HG03025 (cell line): Measurements from ENCODE around the gene SLC16A13.
"Not testable (repeated sequence)": the region's sequence is repeated elsewhere in the genome, so short reads cannot be mapped to it uniquely, and the experiment has no call there.

Experiments
- ATAC-seq: cut with Tn5 transposase; IDR thresholded peaks from one replicate; pipeline ENCODE4 v1.9.1; 2021; ENCODE audit warnings: mild to moderate bottlenecking, moderate library complexity; ENCODE audit not compliant: unreplicated experiment, low FRiP score

SLC16A13 gene

DNA sequence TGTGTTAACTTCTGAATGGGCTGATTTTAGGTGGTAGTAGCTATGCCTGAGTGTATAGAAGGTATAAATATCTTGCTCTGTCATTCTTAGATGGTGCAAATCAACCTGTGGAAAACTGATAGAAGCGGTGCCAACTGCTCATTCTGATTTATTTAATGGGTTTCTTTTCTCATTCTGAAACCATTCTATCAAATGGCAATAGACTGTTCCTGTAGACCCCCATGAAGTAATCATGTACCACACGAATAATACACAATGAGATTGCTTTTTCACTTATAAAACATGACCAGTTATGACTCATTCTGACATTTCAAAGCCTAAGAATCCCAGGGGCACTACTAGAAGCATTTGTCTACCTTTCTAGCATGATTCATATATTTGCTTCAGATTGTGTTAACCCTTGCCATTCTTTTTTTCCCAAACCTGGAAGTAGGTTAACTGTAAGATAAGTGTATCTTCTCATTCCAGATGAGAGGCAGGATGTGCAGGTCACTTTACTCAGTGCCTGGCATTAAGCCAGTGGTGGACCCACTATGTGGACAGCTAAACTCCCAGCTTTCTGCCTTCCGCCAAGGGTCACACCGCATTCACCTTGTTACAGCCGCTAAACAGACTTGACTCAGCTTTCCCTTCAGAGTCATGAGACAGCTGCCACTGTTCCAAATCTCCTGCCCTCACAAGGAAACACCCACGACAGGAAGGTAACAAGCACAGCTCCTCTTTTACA is 24.5 kb downstream of the SLC16A13 start:
- no peak for ATAC-seq

DNA sequence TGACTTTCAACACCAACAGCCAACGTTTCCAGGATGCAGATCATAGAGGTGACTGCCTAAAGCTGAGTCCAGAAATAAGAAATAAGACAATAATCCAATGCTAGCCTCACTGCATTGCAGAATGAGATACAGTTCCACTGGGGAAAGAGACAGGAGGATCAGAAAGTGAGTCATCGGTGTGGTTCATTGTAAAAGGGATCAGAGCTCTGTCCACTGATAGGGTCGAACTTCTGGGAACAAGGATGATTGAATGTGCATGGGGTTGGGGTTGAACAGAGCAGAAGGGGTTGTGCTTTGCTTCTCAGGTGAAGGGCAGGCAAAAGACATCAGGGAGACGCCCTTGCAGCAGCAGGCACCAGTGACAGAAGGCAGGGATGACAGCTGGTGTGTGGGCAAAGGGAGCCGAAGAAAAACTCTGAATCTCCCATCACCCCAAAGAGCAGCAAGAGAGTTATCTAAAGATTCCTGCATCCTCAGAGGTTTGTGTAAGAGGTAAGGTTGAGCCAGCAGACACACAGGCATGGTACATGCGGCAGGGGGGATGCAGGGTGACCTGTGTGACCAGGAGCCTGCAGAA is 27.8 kb downstream of the SLC16A13 start:
- ATAC-seq = no peak

DNA sequence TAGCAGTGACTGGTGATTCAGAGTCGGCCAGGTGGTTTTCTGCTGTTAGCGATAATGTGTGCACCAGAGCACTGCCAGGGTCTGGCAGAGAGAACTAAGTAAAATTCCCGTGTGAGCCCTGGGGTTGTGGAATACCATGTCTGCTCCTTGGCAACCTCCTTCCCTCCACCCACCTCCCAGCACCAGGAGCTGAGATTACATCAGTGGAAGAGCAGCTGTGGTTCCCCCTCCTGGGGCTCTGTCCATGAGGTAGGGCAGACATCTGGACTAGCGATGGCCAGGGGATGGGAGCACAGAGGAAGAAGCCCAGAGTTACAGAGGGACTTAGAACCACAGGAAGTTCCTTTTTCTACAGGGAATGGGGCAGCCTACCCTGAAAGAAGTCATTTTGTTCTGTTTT is 28.4 kb downstream of the SLC16A13 start:
- no peak for ATAC-seq

DNA sequence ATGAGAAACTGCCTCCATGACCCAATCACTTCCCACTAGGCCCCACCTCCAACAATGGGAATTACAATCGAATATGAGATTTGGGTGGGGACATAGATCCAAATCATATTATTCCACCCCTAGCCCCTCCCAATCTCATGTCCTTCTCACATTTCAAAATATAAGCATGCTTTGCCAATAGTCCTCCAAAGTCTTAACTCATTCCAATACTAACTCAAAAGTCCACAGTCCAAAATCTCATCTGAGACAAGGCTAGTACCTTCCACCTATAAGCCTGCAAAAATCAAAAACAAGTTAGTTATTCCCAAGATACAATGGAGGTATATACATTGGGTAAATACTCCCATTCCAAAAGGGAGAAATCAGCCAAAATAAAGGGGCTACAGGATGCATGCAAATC is 31.4 kb downstream of the SLC16A13 start:
- no peak for ATAC-seq

DNA sequence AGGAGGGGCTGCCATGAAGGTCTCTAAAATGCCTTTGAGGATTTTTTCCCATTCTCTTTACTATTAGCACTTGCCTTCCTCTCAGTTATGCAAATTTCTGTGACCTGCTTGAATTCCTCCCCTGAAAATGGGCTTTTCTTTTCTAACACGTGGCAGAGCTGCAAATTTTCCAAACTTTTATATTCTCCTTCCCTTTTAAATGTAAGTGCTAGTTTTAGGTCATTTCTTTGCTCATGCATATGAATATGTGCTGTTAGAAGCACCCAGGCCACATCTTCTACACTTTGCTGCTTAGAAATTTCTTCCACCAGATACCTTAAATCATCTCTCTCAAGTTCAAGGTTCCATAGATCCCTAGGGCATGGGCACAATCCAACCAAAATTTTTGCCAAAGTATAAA is 32.5 kb downstream of the SLC16A13 start:
- ATAC-seq = no peak

DNA sequence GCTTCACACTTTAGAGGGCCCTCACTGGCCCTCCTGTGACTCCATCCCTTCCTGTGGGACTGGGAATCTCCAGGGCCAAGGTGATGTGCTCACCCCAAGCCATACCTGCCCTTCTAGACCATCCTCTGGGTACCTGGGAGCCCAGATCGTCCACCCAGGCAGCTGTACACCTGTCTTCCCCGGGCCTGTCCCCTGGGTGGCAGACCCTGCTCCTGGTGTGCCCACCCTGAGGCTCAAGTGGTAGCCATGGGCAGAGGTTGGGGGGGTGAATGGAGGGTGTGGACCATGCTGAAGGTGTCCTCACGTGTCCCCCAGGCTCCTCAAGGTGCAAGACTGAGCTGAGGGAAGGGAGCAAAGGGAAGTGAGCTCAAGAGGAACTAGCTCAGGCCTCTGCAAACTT is 34.9 kb downstream of the SLC16A13 start:
- ATAC-seq = no peak

DNA sequence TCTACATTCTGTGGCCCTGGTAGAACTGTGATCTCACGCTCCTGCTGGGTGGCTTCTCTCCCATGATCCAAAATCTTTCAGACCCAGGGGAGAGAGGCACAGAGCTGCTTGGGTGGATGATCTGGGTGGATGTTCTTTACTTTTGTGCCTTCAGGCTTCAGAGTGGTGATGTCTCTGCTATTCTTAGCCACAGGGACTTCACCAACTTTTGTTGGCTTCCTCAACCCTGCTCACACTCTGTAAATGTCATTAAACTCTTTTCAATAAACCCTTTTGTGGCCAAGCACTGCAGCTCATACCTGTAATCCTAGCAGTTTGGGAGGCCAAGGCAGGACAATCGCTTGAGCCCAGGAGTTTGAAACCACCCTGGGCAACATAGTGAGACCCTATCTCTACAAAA is 36.6 kb downstream of the SLC16A13 start:
- ATAC-seq = no peak

DNA sequence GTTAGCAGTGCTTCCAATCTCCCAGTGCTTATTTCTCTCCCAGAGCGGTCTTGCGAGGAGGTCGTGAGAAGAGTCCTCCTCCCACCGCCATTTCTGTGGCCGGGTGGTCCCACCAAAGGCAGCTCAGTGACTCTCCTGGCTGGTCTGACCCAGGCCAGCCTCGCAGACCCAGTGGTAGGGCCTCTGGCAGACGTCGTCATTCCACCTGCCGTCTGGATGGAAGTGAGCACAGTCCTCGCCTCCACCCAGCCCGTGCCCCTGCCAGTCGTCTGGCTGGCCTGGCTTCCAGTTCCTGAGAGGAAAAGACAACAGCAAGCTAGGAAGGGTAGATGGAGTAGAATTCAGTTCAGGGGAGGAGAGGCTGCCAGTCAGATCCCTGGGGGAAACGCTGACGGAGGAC is 39.1 kb downstream of the SLC16A13 start:
- ATAC-seq = no peak

DNA sequence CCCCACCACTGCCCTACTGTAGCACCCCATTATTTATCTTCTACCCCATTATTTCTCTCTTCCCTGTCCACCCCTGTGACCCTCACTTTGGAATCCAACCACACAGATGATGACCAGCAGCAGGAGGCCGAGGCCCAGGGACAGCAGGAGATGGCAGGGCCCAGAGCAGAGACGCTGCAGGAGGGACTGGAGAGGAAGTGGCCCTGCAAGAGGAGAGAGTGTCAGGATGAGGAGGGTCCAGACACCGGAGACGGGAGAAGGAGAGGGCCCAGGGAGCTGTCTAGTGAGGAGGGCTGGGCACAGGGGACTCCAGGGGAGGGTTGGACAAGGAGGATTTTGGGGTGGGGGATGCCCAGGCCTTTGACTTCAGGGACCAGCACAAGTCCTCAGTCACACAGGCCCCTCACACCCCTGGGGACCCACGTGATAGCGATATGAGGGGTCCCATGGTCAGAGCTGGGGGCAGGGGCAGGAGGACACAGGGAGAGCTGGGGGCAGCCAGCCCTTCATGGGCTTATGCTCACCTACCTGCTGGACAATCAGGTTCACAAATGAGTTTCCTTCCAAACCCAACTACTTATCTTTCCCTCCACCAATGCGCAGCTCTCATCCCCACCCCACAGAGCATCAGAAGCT is 42.2 kb downstream of the SLC16A13 start:
- no peak for ATAC-seq

DNA sequence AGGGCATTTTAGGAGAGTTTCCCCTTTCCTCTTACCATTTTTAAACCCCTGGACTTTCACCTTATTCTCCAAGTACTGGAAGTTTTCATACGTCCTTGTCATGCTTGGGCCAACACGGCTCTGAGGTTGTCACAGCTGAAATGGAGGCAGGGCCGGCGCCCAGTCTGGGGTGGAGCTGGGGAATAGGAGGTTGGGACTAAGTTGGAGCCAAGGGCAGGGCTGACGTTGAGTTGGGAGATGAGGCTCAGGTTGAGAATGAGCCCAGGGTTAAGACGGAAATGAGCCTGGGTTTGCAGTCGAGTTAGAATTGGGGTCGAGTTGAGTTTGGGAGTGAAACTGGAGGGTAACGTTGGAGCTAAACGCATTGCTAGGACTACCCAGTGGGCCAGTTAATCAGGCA is 42.9 kb downstream of the SLC16A13 start:
- ATAC-seq = no peak

DNA sequence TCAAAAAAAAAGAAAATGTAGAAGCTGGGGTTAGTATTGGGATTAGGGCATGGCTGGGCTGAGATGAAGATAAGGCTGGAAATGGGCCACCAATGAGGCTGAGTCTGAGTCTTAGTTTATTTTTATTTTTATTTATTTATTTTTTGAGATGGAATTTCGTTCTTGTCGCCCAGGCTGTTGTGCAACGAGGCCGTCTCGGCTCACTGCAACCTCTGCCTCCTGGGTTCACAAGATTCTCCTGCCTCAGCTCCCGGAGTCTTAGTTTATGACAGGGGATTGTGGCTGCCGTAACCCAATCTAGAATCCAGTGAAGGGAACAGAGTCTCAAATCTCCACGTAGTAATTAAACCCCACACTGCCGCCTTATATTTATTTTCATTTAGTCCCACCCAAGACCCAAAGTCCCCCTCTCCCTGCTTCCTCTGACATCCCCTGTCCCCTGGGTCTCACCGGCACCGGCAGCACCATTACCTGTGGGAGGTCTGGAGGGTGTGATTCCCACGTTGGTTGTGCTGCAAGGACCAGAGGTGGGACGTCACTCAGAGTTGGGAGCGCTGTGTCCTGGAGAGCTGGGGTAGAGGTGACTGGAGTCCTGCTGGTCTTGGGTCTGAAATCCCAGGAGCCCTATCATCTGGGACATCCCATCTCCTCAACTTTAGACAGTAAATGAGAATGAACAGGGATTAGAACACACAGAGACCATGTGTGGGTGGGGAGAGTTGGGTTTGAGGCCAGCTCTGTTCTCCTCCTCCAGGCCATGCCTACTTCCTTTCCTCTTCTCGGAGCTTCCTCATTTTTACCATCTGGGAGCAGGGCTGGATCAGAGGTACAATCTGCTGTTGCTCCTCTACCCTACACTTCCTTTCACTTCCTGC is 44.0 kb downstream of the SLC16A13 start, which contains the start of gene CLEC10A:
Gene CLEC10A (minus strand): TSS at position 671 of the 875 bp plus-strand sequence. CDS start 1,439 bp downstream, outside the sequence.
- ATAC-seq = no peak

DNA sequence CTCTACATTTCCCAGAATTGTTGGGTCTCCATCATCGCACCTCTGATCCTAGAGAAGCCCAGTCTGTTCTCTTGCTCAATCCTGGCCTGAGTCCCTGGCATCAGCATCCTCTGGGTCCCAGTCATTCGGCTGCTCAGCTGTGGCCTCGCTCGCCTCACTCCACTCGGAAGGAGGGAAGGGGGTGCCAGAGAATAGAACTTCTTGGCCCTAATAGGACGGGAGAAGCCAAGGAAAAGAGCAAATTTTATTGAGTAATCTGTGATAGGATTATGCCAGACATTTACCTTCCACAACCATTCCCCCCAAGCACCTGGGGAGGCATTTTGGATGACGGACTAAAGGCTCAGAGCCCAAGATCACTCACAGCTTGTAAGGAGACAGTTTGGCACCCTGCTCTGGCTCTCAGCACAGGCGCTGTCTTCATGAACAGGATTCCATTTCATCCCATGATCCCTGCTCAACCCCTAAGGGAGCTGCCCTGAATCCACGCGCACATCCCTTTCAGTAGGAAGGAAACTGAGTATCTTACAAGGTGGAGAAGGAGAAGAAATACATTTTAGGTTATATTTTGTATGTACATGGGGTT is 44.7 kb downstream of the SLC16A13 start:
- ATAC-seq = no peak

DNA sequence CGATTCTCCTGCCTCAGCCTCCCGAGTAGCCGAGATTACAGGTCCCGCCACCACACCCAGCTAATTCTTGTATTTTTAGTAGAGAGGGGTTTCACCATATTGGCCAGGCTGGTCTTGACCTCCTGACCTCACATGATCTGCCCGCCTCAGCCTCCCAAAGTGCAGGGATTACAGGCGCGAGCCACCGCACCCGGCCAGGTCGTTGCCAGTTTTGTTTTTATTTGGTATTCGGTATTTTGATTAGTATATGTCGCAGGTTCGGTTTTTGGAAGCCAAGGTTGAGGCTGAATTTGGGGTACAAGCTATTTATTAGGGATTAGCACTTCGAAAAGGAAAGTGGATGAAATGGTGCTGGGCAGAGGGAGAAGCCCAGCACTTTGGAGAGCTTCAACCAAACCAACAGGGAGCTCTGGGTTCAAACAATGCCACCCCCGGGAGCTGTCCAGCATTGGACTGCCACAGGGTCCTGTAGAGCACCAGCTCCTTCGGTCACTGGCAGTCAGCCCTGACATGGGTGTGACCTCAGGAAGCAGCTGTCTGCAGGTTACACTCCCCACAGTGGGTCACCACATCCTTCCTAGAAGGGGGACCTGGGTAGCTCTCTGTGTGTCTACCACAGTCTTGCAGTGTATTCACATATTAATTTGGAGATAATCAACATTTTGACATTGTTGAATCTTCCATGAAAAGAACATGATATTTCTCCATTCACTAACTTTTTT is 45.7 kb downstream of the SLC16A13 start:
- ATAC-seq = no peak

DNA sequence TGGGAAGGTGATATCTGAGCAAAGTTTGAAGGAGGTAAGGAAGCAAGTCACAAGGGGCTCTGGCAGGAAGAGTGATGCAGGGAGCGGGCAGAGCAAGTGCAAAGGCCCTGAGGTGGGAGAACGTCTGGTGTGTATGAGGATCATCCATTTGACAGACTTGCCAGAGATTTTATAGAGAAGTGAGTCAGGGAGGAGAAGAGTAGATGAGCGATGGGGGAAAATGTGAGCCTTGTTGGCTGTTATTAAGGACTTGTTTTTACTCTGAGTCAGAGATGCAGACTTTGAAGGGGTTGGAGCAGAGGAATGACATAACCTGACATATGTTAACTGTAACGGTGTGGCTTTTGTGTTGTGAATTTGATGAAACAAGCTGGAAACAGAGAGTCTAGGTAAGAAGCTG is 47.8 kb downstream of the SLC16A13 start:
- no peak for ATAC-seq

DNA sequence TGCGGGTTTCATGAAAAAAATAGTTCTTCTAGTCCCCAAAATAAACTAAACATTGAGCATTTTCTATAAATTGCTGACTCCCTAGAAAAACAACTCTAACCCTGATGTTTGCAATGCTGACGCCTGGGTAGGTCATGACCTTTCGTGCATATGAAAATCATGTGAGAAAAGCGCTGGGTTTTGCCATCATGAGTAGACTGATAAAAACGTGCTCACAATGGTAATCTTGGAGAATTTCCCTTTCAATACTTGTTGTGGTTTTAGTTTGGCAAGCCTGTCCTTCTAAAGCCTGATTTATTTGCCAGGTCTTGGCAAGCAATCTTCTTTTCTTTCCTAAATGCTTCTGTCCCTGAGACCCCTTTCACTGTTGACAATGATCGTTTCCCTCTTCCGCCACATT is 48.3 kb downstream of the SLC16A13 start:
- no peak for ATAC-seq

DNA sequence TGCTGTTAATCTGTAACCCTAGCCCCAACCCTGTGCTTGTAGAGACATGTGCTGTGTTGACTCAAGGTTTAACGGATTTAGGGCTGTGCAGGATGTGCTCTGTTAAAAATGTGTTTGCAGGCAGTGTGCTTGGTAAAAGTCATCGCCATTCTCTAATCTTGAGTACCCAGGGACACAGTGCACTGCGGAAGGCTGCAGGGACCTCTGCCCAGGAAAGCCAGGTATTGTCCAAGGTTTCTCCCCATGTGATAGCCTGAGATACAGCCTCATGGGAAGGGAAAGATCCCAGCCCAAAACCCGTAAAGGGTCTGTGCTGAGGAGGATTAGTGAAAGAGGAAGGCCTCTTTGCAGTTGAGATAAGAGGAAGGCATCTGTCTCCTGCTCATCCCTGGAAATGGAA is 52.6 kb downstream of the SLC16A13 start:
- not testable (repeated sequence) for ATAC-seq

DNA sequence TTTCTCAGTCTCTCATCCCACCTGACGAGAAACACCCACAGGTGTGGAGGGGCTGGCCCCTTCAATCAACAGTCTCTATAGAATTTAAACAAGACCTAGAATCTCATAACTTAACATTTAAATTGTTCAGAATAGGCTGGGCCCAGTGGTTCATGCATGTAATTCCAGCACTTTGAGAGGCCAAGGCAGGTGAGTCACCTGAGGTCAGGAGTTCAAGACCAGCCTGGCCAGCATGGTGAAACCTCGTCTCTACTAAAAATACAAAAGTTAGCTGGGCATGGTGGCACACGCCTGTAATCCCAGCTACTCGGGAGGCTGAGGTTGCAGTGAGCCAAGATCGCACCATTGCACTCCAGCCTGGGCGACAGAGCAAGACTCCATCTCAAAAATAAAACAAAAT is 53.8 kb downstream of the SLC16A13 start:
- ATAC-seq = not testable (repeated sequence)
